GM21390 (cell line): ENCODE measurements around the gene MMEL1.

Source experiments
- ATAC-seq: cut with Tn5 transposase; IDR thresholded peaks from one replicate; pipeline ENCODE4 v1.9.1; 2021; ENCODE audit not compliant: unreplicated experiment

MMEL1 gene

GRCh38 chr1:2642560-2643413, 10.0 kb upstream of the MMEL1 start:
- peak; percentile 74 for ATAC-seq

- no peak for ATAC-seq
Measured at GRCh38 chr1:2642131-2642559, 9.3 kb upstream of the MMEL1 start.

GRCh38 chr1:2641381-2642130, 8.7 kb upstream of the MMEL1 start:
- ATAC-seq = no peak

- no peak for ATAC-seq
Measured at GRCh38 chr1:2640626-2641025, 7.8 kb upstream of the MMEL1 start.

- ATAC-seq = no peak
Measured at GRCh38 chr1:2639607-2640521, 7.0 kb upstream of the MMEL1 start.

GRCh38 chr1:2639203-2639602, 6.4 kb upstream of the MMEL1 start:
- ATAC-seq = no peak

- ATAC-seq = no peak
Measured at GRCh38 chr1:2638466-2639115, 5.8 kb upstream of the MMEL1 start.

DNA sequence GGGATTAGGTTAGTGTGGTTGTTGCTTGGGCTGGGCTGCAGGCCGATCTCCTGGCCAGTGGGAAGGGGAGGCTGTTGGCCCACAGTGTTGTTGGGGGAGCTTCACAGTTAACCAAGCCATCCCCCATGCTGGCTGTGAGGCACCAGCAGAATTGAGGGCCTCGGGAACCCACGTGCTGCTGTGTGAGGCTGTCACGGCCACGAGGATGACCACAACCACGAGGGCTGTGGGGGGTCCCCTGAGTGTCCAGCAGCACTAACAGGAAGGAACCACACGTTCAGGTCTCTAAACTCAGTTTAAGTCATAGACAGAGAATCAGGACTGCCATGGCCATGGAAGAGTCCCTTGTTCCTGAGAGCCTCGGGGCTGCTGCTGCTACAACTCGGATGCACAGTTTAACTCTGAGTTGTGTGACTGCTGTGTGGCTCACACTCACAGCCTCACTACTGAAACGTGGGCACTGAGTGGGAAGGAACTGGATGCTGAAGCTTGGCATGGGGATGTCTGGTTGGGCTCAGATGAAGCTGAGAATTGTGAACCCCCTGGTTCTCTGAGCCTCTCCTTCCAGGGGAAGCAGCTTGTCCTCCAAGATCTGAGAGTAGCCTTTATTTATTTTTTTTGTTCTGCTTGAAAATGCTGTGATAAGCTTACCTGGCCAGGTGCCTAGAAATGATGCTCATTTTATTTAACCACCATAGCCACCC, 4.8 kb upstream of the MMEL1 start:
- no peak for ATAC-seq

DNA sequence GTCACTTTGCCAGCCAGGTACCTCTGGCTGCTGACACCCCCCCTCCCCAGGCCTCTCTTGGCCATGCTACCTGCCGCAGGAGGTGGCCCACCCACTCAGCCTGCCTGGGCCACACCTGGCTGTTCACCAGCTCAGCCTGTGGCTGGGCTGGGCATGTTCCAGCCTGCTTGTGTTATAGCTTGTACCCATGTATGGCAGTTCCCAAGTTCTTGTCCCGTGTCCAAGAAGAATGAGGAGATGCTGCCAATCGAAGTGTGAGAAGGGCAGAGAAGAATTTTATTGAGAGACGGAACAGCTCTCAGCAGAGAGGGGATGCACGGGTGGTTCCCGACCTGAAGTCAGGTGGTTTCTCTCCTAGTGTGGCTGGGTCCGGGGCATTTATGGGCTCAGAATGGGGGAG, 3.9 kb upstream of the MMEL1 start:
- ATAC-seq = no peak

- ATAC-seq = no peak
Measured at GRCh38 chr1:2635361-2636010, 2.7 kb upstream of the MMEL1 start.

DNA sequence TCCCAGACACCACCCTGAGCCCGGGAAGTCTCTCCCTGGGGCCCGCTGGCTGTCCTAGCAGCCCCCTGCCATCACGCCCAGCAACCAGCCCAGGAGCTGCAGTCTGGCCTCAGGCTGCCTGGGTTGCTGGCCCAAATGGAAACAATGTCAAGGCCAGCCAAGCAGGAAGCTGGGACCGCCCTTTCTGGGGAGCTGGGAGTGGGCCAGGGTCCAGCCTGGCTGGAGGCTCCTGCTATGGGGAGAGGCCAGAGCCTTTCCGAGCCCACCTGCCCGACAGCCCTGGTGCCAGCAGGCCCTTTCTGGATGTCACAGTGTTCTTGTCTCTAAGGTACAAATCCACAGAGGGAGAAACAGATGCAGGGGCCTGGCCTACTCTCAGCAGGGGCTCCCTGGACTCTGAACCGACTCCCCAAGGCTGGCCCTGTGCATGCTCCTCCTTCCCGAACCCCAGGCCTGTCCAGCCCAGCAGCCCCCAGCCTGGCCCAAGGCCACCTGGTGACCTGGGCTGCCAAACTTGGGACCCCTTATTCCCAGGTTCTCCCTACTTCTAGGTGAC, 1.2 kb upstream of the MMEL1 start:
- ATAC-seq = no peak

- no peak for ATAC-seq
Measured at GRCh38 chr1:2633366-2633935, 635 bp upstream of the MMEL1 start.

- no peak for ATAC-seq
Measured at GRCh38 chr1:2632051-2632430, 775 bp downstream of the MMEL1 start.

DNA sequence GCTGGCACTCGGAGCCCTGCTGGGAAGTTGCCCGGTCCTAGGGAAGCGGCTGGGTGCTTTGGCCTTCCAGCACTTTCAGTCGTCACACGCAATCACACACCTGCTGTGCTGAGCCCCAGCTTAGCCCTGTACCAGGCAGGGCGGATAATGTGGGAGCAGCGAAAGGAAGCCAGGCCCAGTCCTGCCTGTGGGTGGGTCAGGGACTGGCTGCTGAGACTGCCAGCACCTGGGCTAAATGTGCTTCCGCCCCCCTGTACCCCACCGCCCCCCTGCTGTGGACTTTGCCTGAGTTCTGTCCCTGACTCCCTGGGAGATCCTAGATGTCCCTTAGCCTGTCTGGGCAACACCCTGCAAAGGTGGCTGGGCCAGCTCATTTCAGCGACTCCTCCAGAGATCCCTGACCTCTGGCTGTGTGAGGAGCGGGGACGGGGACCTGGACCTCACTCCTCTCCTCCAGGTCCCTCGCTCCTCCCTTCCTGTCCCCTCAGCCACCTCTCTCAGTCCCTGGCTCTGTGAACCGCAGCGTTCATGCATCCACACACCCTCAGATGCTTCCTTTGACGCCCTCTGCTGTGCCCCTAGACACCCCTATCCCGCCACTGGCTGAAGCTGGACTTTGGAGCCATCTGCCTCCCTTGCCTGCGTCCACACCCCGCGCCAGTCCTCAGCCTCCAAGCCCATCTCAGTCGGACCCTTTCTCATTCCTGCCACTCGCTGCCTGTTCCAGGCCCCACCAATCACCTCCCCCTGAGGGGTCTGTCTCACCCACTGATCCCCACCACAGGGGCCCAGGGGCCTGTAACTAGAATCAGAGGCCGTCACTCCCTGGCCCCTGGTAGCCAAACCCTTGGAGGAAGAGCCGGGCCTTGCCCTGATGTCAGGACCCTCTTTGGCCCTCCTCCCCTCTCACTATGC, 1.4 kb downstream of the MMEL1 start:
- no peak for ATAC-seq

DNA sequence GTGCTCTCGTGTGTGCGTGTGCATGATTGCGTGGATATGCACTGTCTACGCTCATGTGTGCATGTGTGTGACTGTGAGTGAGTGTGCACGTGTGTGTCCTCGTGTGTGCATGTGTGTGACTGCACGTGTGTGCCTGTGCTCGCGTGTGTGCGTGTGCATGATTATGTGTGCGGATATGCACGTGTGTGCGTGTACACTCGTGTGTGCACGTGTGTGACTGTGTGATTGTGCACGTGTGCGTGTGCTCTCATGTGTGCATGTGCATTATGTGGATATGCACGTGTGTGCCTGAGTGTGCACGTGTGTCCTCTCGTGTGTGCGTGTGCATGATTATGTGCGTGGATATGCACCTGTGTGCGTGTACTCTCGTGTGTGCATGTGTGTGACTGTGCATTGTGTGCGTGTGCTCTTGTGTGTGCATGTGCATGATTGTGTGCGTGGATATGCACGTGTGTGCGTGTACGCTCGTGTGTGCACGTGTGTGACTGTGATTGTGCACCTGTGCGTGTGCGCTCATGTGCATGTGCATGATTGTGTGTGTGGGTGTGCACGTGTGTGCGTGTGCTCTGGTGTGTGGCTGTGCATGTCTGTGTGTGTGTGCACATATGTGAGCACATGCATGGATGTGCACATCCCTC, 2.2 kb downstream of the MMEL1 start:
- ATAC-seq = no peak

DNA sequence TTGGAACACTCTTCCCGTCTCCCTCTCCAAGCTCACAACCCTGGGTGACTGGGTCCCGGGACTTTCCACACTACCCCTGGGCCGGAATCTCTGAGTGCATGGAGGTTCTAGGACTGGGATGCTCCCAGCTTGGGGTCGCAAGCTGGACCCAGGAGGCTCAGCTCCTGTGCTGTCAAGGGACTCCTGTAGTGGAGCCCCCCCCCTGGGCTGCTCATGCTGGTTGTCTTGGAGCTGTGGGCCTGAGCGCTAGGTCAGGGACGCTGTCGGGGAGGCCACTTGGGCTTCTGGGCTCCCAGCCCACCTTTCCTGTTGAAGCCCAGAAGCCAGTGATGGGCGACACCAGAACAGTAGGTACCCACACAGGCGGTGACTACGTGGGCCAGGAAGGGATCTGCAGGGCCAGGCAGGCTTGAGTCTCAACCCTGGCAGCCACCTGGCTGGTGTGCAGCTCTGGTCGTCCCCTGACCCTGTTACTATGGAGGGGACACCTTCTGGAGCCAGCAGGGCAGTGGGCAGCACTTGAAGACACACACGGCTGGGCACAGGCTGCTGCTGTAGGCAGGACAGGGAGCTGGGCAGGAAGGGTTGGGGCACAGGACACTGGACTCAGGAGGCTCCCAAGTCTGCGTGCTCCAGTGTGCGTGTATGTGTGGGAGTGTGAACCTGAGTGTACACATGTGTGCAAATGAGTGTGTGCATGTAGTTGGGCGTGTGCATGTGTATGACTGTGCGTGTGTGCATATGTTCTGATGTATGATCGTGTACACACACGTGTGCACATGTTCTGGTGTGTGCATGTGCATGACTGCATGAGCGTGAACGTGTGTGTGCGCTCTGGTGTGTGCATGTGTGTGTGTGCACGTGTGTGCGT, 3.0 kb downstream of the MMEL1 start:
- ATAC-seq = no peak
